SKM-1 treated with dmso at 0.1 percent for 144 hours (cell line): Measurements from ENCODE around the gene CROCC.
"Not testable (repeated sequence)": the region's sequence is repeated elsewhere in the genome, so short reads cannot be mapped to it uniquely, and the experiment has no call there.

Experiments used
- DNase-seq: peaks from one replicate; lab custom pipeline; 2025; ENCODE audit not compliant: unreplicated experiment; lab: John Stamatoyannopoulos, UW

Gene CROCC, protein sequence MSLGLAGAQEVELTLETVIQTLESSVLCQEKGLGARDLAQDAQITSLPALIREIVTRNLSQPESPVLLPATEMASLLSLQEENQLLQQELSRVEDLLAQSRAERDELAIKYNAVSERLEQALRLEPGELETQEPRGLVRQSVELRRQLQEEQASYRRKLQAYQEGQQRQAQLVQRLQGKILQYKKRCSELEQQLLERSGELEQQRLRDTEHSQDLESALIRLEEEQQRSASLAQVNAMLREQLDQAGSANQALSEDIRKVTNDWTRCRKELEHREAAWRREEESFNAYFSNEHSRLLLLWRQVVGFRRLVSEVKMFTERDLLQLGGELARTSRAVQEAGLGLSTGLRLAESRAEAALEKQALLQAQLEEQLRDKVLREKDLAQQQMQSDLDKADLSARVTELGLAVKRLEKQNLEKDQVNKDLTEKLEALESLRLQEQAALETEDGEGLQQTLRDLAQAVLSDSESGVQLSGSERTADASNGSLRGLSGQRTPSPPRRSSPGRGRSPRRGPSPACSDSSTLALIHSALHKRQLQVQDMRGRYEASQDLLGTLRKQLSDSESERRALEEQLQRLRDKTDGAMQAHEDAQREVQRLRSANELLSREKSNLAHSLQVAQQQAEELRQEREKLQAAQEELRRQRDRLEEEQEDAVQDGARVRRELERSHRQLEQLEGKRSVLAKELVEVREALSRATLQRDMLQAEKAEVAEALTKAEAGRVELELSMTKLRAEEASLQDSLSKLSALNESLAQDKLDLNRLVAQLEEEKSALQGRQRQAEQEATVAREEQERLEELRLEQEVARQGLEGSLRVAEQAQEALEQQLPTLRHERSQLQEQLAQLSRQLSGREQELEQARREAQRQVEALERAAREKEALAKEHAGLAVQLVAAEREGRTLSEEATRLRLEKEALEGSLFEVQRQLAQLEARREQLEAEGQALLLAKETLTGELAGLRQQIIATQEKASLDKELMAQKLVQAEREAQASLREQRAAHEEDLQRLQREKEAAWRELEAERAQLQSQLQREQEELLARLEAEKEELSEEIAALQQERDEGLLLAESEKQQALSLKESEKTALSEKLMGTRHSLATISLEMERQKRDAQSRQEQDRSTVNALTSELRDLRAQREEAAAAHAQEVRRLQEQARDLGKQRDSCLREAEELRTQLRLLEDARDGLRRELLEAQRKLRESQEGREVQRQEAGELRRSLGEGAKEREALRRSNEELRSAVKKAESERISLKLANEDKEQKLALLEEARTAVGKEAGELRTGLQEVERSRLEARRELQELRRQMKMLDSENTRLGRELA (N-terminal part only)

DNA sequence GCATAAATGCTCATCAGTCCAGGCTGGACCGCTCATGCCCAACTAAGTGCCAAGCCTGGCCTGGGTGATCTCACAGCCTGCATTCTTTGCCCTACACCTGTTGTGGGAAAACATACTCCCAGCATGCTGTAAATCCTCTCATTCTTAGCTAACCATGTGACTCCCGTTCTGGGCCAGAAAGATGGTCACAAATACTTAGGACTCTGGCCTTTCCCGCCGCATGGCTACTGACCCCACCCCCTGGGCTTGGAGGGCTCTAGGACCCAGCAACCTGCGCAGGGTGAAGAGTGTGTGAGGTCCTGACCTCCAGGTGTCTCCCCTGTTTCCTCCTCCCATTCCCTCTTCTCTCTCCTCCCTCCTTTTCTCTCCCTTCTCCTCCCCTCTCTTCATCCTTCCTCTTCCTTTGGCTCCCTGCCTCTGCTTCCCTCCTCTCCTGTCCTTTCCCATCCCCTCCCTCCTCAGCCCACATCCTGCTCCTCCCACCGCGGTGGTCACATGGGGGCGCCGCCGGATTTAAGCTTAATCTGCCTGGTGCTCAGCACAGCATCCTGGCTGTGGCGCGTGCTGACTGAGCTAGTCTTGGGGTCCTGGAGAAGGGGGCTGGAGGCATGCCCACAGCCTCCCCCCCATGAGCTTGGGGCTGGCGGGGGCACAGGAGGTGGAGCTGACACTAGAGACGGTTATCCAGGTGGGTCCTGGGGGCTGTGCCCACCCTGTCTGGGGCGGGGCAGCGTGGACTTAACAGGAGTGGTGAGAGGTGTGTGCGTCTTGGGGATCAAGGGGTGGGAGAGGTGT is at the start of gene CROCC:
Gene CROCC (plus strand): TSS at position 541 of the 795 bp plus-strand sequence. CDS start 88 bp downstream, at position 629.
- DNase-seq, result no peak

DNA sequence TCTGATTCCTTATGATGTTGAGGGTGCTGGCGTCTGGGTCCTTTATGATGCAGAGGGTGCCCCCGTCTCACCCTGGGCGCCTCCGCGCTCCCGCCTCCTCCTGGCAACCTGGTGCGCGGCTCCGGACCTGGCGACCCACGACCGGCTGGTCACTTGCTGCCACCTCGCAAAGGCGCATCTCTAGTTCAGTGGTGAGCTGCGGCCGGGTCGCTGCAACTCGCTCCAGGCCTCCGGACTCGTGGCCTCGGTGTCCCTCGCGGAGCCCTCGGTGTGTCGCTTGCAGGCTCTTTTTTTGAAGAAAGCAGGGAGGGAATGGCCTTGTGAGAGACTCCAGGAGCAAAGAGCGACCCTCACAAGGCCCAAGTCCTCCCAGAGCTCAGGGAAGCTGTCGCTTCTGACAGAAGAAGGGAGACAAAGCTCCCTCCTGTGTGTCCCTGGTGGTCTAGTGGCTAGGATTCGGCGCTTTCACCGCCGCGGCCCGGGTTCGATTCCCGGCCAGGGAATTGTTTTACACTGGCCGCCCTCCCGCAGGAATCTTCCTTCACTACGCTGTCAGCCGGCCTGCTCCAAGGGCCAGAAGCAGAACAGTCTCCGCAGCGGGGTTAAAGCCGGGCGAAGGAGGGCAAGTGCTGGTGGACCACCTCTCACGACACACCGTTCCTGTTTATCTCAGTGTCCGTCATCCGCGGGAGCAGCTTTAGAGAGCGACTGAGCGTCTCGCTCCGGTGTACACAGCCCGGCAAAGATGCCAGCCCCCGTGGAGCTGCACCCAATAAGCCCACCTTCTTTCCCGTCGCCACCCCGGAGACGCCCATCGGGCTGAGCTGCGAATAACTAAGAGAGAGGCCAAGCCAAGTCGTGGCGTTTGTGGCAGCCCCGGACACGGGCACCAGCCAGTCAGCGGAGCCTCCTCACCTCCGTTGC is 49.3 kb upstream of the CROCC start:
- DNase-seq, result not testable (repeated sequence)

DNA sequence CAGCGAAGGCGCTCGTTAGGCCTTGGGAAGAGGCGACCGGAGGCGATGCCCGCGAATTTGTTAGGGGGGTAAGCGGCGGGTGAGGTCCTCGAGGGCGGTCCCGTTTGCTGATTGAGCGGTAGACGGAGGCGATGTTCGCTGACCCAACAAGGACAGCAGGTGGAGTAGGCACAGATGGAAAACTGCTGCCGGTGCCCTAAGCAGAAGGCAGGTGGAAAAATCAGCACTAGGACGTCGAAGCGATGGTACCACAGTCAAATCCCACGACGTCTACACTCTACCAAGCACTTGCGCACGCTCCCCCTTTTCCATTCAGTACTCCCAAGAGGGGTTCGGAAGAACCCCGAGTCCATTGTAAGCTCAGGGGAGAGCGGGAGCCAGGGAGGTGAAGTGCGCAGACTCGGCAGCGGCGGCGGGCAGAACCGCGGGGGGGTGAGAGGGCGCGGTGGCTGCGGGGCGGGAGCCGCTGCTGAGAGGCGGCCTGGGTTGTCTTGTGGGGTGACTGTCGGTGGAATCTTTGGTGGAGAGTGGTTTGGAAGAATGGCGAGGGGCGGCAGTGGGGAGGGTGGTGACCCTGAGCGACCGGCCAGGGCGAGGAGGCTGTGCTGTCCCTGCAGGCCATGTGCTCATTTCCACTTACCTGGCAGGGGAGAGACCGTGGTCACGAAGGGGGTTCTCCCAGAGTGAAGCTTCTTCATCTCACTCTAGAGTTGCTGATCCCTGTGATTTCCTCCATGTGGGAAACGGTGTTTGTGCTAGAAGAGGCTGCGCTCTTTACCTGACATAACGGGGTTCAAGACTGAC is 48.5 kb upstream of the CROCC start:
- not testable (repeated sequence) for DNase-seq

DNA sequence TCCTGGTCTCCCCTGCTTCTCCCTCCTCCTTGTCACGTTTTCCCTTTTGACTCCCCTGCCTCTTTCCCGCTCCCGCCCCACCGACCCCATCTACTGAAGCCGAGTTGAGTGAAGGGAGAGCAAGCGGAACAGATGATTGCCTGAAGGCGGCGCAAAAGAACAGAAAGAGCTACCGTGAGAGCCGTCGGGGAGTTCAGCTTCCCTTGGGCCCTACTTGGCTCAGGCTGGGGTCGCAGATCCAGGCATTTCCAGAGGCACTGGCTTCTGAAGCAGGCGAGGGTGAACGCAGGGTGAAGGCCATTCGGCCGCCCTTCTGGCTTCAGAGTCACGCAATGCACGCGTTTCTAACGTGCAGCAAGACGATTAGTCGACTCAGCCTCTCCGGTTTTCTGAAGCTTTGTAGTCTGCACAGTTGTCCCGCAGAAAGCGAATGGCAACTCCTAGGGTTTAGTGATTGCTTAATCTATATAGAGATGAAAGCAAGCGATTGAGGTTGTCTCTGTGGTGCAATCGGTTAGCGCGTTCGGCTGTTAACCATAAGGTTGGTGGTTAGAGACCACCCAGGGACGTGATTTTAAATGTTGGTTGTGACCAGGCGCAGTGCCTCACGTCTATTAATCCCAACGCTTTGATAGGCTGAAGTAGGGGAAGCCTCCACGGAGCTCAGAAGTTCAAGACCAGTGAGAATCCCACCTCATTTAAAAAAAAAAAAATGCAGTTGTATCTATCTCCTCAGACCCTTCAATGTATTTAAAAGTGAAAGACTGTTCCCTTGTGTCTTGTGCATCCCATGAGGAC is 46.6 kb upstream of the CROCC start:
- not testable (repeated sequence) for DNase-seq

DNA sequence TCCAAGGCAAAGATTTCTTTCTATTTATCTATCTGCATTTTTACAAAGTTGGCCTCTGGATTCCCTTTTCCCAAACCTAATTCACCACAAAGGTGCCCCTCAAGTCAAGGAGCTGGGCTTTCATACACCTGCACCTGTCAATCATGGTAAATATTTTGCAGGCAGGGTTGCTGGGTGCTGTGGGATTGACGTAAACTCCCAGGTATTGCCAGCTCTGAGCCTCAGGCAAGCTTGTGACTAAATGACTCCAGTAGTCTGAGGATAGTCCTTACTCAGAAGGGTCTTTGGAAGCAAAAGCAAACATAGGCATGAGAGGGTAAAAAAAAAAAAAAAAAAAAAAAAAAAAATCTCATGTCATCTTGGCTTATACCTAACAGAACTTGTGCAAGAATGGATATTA is 40.0 kb upstream of the CROCC start:
- DNase-seq, result not testable (repeated sequence)

DNA sequence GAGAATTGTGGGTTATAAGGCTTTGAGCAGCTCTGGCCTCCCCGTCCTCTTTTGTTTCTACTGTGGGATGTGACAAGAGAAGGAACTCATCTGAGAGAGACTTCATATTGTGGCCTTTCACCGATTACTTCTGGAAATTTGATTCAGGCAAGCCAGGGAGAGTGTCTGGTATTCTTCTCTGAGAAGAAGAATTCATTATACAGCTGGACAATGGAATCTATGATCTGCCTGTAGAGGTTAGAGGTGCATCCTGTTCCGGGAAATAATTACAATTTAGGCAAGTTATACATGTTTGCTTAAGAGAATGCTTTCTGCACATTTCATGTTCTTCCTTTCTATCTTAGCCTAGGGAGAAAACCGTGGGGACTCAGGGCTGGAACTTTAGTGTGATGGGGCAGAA is 38.7 kb upstream of the CROCC start:
- no peak for DNase-seq

DNA sequence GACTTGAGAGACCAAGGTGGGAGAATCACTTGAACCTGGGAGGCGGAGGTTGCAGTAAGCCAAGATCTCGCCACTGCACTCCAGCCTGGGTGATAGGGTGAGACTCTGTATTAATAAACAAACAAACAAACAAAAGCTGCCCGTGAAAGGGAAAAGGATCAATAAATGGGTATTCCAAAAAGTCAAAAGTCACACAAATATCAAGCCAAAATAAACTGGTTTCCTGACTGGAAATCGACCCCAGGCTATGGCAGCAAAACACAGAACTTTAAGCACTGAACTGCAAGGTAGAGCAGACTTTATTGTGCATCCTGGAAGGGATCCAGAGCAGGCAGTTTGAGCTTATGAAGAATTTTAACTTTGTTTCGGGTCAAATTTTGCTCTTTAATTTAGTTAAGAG is 37.2 kb upstream of the CROCC start:
- not testable (repeated sequence) for DNase-seq

DNA sequence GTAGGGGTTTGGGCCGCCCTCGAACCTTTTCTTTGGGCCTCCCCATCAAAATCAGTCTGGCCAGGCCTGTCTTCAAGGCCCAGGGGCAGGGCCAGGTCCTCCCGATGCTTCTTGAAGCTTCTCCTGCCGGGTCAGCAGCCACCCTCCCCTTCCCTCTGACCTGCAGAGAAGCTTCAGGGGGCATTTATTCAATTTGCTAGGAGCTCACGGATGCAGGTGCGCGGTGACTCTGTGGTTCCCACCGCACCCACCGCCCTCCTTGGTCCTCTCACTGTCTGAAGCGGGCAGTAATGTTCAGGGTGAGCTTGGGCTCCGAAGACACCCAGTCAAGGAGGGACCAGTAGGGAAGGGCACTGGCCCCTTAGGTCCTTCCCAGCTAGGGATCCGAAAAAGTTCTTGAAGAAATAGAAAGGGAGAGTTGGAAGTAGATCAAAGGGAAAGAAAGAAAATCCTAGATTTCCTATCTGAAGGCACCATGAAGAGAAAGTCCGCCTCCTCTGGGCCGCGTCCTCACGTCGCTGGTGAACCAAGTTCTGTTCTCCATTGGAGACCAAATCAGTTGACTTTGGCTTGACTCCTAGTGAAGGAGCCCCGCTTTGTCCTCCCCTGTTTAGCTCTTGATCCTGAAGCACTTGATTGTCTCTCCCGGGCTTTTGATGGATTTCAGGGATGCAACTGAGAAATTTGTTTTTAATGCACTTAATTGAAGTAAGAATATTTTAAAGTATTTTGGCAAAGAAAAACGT is 34.7 kb upstream of the CROCC start:
- DNase-seq, result no peak

DNA sequence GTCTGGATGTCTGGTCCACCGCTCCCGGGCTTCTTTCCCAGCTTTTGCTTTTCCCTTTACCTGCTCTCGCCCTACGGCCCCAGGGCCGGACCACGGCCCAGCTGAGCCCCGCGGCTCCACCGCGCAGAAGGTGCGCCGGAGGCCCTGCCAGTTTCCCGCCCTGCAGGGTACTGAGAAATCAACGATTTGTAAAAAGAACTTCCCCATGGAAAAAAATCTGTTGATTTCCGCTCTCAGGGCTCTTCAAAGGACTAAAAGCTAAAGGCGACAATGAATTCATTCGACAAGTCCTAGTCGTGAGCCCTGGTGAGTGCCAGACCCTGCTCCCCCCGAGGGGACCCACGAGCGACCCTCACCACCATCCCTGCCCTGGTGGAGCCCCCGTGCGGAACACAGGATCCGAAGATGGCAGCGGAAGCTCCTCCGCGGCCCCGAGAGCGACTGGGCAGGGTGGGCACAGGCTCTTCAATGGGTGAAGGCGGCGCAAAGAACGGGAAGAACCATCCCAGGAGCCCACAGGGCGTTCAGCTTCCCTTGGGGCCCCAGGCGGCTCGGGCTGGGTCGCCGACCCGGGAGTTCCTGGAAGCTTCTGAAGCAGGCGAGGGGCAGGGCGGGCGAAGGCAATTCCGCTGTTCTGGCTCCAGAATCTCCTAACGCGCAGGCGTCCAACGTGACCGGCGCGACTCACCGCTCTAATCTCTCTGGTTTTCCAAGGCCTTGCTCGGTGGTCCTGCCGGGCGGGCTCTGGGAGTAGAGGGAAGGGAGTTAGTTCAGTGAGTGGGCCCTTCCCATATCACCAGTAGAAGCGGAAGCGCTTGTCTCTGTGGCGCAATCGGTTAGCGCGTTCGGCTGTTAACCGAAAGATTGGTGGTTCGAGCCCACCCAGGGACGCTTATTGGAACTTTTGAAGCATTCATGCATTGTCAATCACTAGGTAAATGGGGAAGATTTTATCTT is 32.6 kb upstream of the CROCC start:
- peak; percentile 56 for DNase-seq

DNA sequence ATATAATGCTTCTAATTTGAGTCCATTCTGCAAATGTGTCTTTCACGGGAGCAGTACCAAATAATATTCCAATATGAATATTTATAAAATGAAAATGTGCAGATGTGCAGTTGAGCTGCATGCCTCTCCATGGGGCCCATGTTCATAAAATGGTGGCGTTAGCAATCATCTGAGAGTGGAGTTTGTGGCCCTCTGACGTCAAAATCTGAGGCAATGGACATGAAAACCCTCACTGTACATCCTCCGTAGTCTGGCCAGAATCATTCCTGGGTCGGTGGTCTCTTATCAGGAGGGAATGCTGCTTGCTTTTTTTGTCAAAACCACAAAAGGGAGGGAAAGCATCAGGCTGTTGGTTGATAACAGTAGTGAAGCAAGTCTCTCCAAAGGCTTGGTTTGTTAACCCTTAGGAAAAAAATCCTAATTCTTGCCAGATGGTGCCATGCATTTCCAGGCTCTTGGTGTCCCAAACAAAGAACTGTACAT is 31.2 kb upstream of the CROCC start:
- not testable (repeated sequence) for DNase-seq

DNA sequence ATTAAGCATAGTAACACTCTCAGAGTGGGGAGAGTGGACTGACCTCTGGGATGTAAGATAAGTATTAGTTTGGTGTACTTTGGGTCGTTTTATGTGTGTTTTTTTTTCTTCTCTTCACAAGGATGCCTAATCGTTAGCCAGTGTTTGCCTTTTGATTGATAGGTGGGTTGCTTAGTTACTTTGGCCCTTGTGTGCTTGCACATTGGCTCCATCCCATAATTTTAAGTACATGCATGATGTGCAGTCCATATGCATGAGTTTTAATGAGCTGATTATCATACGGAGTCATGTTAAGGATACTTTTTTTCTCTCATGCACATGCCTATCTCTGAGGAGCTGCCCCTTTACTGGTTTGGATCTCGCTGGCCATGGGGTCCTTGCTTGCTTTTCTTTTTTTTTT is 30.7 kb upstream of the CROCC start:
- not testable (repeated sequence) for DNase-seq

DNA sequence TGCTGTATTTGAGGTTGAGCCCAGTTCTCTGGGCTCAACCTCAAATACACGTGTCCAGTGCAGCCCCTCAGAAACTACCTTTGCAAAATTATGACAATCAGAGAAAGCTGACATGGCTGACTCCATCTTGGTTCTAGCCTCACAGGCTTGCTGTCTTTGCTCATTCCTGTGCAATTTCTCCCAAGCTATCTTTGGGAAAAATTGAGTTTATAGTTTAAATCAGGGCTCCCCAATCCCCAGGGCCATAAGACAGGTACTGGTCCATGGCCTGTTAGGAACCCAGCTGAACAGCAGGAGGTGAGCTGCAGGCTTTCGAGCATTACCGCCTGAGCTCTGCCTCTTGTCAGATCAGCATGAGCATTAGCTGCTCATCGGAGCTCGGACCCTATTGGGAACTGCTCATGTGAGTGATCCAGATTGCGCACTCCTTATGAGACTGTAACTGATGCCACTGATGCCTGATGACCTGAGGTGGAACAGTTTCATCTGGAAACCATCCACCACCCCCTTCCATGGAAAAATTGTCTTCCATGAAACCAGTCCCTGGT is 28.7 kb upstream of the CROCC start:
- DNase-seq, result not testable (repeated sequence)

DNA sequence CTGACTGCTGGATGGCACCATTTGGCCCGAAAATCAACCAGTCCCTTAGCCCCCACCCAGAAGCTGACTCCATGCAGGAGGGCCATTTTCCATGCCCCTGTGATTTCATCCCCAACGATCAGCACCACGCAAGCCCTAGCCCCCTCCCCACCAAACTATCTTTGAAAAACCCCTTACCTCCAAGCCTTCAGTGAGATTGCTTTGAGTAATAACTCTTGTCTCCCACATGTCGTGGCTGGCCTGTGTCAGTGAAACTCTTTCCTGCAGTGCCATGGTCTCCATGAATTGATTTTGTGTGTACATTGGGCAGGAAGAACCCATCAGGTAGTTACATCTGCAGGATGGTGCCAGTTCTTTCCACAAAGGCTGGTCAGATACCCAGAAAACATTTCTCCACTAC is 27.9 kb upstream of the CROCC start:
- not testable (repeated sequence) for DNase-seq

DNA sequence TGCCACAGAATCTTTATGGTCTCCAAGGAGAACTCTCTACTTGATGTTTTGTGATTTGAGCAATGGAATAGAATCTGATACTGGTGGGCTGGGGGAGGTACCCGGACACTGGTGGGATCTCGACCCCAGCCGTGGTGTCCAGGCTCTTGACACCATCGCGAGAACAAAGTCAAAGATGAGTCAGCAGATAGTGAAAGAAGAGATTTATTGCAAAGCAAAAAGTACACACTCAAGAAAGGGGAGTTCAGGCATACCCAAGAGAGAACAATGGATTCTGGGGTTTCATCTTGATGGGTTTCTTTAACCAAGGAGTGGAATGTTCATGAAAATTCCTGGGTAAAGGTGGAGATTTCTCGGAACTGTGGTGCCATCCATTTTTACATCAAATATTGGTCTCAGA is 27.4 kb upstream of the CROCC start:
- DNase-seq, result not testable (repeated sequence)

DNA sequence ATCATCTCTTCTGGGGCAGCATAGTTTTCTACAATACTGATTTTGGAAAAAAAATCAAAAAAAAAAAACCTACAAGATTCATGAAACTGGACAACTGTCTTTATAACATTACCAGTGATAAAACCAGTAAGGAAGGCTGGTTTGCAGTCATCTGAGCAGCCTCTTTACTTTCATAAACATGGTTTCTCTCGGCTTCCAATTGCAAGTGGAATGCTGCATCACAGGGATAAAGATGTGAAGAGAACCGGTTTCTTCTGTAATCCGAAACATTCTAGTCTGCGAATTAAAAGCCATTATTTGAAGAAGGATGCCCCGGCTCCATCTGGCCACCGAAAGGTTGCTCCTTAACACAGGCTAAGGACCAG is 26.5 kb upstream of the CROCC start:
- DNase-seq, result not testable (repeated sequence)
